WTC11 (cell line): ENCODE measurements around the gene COL4A6.

Experiments used
- CREB1 ChIP-seq: sonication (generic); formaldehyde crosslinking; IDR thresholded peaks from 2 replicates; pipeline ENCODE4 v1.8.0; 2023; ENCODE audit warnings: mild to moderate bottlenecking, missing genetic modification reagents
- CREM ChIP-seq: sonication (generic); formaldehyde crosslinking; IDR thresholded peaks from 2 replicates; pipeline ENCODE4 v1.8.1; 2022; ENCODE audit warnings: mild to moderate bottlenecking, missing genetic modification reagents, moderate library complexity
- FOXK1 ChIP-seq: sonication (generic); formaldehyde crosslinking; IDR thresholded peaks from 2 replicates; pipeline ENCODE4 v1.8.0; 2022; ENCODE audit warnings: mild to moderate bottlenecking, moderate library complexity, missing genetic modification reagents
- USF2 ChIP-seq: sonication (generic); formaldehyde crosslinking; IDR thresholded peaks from 2 replicates; pipeline ENCODE4 v1.8.1; 2023; ENCODE audit warnings: mild to moderate bottlenecking, missing genetic modification reagents, moderate library complexity
- ZNF232 ChIP-seq: sonication (generic); formaldehyde crosslinking; IDR thresholded peaks from 2 replicates; pipeline ENCODE4 v1.8.0; 2022; ENCODE audit warnings: mild to moderate bottlenecking, missing genetic modification reagents
- ZNF263 ChIP-seq: sonication (generic); formaldehyde crosslinking; IDR thresholded peaks from 2 replicates; pipeline ENCODE4 v1.8.1; 2022; ENCODE audit warnings: low read depth, mild to moderate bottlenecking, moderate library complexity, missing genetic modification reagents
- ZNF317 ChIP-seq: sonication (generic); formaldehyde crosslinking; IDR thresholded peaks from 2 replicates; pipeline ENCODE4 v1.8.1; 2023; ENCODE audit warnings: low read depth, mild to moderate bottlenecking, moderate library complexity, missing genetic modification reagents, borderline replicate concordance

DNA sequence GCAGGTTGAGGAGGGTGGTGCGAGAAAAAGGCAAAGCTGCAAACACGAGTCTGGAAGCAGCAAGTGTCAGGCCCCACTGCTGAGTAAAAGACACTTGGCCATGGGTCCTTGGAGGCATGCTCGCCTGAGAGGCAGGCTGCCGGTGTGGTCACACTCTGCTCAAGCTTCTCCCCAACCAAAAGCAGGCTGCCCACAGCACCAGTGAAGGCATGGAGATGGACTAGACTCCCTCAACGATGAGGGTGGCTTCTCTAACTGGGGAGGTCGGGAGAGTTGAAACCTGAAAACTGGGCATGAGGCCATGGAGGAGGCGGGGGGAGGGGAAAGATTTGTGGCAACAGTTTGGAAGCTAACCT lies 260.1 kb downstream of the COL4A6 start:
- TF ChIP-seq CREM (CRISPR knock-in tag) (no peak), USF2 (CRISPR knock-in tag) (no peak), FOXK1 (CRISPR knock-in tag) (no peak), ZNF263 (CRISPR knock-in tag) (no peak), ZNF317 (no peak), CREB1 (CRISPR knock-in tag) (no peak), ZNF232 (CRISPR knock-in tag) (no peak)
